Astrocyte (in vitro differentiated cells and primary cell): ENCODE results near the gene C3orf80. TPM values are rescaled to one million over a fixed set of nuclear protein-coding genes. Genes with fewer than 3 reads are reported as not detected.

Experiments
- total RNA-seq: library from RNA; stranded (reverse); gene quantifications from 2 replicates; pipeline ENCODE4 v1.2.1, GENCODE V29; 2021

Gene C3orf80
- total RNA-seq, 1 donor from 2014 or later: 6.5 TPM

Other genes with a start within 250 kb of the C3orf80 start
- 2.9 and 3.0 TPM in 2 replicates for gene IL12A, start 236.6 kb upstream of the C3orf80 start, total RNA-seq
- 25.2 and 27.3 TPM in 2 replicates for gene IFT80, start 173.8 kb downstream of the C3orf80 start, total RNA-seq
- 34.1 and 38.6 TPM in 2 replicates for gene SMC4, start 174.2 kb downstream of the C3orf80 start, total RNA-seq
- 15.8 and 20.6 TPM in 2 replicates for gene TRIM59, start 224.4 kb downstream of the C3orf80 start, total RNA-seq